IMR-90 (cell line): ENCODE measurements around the gene GDPD3. TPM values are rescaled to one million over a fixed set of nuclear protein-coding genes. Genes with fewer than 3 reads are reported as not detected.

Source experiments
- CEBPB ChIP-seq: IDR thresholded peaks from 2 replicates; pipeline ENCODE4 v1.6.1; 2012; ENCODE audit warnings: low read depth, low read length, improper control_type of control experiment
- CTCF ChIP-seq: conservative IDR thresholded peaks from 2 replicates; pipeline ENCODE4 v1.5.1; 2012; ENCODE audit warnings: mild to moderate bottlenecking, low read depth, low read length, improper control_type of control experiment
- FOS ChIP-seq: fragments of 150-350 bp; IDR thresholded peaks from 2 replicates; pipeline ENCODE4 v1.6.1; 2016; ENCODE audit warnings: low read depth, low read length
- NFE2L2 ChIP-seq: fragments of 150-350 bp; IDR thresholded peaks from 2 replicates; pipeline ENCODE4 v1.6.1; 2016; ENCODE audit warnings: low read depth, mild to moderate bottlenecking, low read length
- RCOR1 ChIP-seq: IDR thresholded peaks from 2 replicates; pipeline ENCODE4 v1.6.1; 2012; ENCODE audit warnings: mild to moderate bottlenecking, low read length, improper control_type of control experiment; ENCODE audit not compliant: insufficient replicate concordance
- SMC3 ChIP-seq: fragments of 150-350 bp; IDR thresholded peaks from 2 replicates; pipeline ENCODE4 v1.6.1; 2016; ENCODE audit warnings: low read depth, mild to moderate bottlenecking, antibody characterized with exemption, low read length, moderate library complexity
- polyA plus RNA-seq, 3 experiments: library from polyadenylated mRNA; depleted of rRNA; stranded (reverse); fragments of >200 nt; gene quantifications; 2 replicates each; pipeline ENCODE4 v1.2.3, GENCODE V29; 2012; ENCODE audit warnings: low replicate concordance in 1 of 3
- total RNA-seq: library from RNA; depleted of rRNA; stranded (reverse); fragments of >200 nt; gene quantifications from 2 replicates; pipeline ENCODE4 v1.2.3, GENCODE V29; 2012

Gene GDPD3
- total and polyA plus RNA-seq, 2 of the 4 experiments (the other 2 are of a cell fraction) = under 0.01 to 19.5 TPM

DNA sequence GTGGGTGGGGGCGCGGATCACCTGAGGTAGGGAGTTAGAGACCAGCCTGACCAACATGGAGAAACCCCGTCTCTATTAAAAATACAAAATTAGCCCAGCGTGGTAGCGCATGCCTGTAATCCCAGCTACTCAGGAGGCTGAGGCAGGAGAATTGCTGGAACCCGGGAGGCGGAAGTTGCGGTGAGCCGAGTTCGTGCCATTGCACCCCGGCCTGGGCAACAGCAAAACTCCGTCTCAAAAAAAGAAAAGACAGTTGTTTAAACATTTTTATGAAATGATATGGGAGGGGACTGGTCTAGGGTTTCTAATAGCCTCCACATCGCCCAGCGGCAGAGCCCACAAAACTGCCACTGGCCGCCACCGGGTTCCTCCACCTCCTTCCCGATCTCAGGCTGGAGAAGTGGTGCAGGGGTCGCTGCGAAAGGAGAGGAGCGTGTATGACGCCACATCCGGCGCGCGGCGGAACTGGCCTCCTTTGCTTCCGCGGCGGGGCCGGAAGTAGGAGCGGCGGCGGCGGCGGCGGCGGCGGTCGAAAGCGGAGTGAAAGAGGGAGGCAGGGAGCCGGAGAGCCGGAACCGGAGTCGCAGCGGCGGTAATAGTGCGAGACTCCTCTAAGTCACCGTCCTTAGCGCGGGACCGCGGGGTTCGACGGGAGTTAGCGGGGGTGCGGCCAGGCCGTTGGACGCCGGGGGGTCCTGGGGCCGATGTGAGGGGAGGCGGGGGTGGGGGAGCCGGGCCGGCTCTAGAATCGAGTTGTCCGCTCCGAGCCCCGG lies 37.6 kb downstream of the GDPD3 start, which contains the start of gene PPP4C (continued):
- 0 out of 2 replicates have a peak, but pooled peaks have one; percentile 11 for TF ChIP-seq CTCF
- TF ChIP-seq NFE2L2 = no peak
- no peak for TF ChIP-seq FOS
- no peak for TF ChIP-seq SMC3
- 0 out of 2 replicates have a peak, but pooled peaks have one; percentile 16 for TF ChIP-seq CEBPB
- no peak for TF ChIP-seq RCOR1
